Esophagus muscularis mucosa (tissue), 4 donors: Measurements from ENCODE around the gene PXN.

Experiments
- EP300 ChIP-seq: sonication (generic); formaldehyde crosslinking; IDR thresholded peaks from one replicate; pipeline ENCODE4 v1.6.1; 2017; ENCODE audit warnings: antibody characterized with exemption
- POLR2A ChIP-seq: fragments of 450-650 bp; IDR thresholded peaks from one replicate; pipeline ENCODE4 v1.6.1; 2017; ENCODE audit warnings: antibody characterized with exemption, moderate library complexity, mild to moderate bottlenecking, low read depth
- POLR2AphosphoS5 ChIP-seq, 2 donors: sonication (generic); formaldehyde crosslinking; IDR thresholded peaks; one replicate each; pipeline ENCODE4 v1.6.1; 2017; ENCODE audit warnings: antibody characterized with exemption in 2 of 2
- TF ChIP-seq, protein P1 (sequence below), 3 experiments: fragments of 200-600 bp in 2 of 3; fragments of 450-650 bp in 1 of 3; sonication (generic) in 2 of 3; IDR thresholded peaks; one replicate each; pipeline ENCODE4 v1.5.1; 2017 to 2019; ENCODE audit warnings: antibody characterized with exemption in 3 of 3, mild to moderate bottlenecking in 2 of 3, moderate library complexity in 1 of 3

DNA sequence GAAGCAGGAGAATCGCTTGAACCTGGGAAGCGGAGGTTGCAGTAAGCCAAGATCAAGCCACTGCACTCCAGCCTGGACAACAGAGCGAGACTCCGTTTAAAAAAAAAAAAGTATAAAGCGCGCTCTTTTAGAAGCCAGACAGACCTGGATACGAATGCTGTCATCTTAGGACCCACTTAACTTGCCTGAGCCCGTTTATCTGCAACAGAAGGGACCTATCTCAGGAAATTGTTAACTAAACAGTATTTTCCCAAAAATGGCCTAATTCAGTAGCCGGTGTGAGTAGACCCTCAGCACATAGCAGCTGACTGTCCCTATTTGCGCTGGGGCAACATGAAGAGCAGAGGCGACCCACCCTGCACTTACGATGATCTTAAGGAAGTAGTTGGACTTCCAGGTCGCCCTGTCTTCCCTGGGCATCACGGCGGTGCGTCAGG is 65.1 kb downstream of the PXN start:
- no peak for TF ChIP-seq EP300
- TF ChIP-seq, protein P1, sequence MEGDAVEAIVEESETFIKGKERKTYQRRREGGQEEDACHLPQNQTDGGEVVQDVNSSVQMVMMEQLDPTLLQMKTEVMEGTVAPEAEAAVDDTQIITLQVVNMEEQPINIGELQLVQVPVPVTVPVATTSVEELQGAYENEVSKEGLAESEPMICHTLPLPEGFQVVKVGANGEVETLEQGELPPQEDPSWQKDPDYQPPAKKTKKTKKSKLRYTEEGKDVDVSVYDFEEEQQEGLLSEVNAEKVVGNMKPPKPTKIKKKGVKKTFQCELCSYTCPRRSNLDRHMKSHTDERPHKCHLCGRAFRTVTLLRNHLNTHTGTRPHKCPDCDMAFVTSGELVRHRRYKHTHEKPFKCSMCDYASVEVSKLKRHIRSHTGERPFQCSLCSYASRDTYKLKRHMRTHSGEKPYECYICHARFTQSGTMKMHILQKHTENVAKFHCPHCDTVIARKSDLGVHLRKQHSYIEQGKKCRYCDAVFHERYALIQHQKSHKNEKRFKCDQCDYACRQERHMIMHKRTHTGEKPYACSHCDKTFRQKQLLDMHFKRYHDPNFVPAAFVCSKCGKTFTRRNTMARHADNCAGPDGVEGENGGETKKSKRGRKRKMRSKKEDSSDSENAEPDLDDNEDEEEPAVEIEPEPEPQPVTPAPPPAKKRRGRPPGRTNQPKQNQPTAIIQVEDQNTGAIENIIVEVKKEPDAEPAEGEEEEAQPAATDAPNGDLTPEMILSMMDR (IDR thresholded peaks at IDR 0.05) = no peak
- no peak for TF ChIP-seq POLR2AphosphoS5 (IDR thresholded peaks at IDR 0.05)
- TF ChIP-seq POLR2A = no peak
